GM12865 (cell line): Measurements from ENCODE around the gene F8A3.

Experiments used
- DNase-seq: peaks from one replicate; pipeline ENCODE4 v3.0.0; 2010; ENCODE audit warnings: low read depth
- H3K4me3 ChIP-seq: 2 replicates; pipeline ENCODE4 v1.5.1; 2011; ENCODE audit warnings: mild to moderate bottlenecking, low read depth, low read length, control low read depth
- CTCF ChIP-seq: IDR thresholded peaks from 2 replicates; pipeline ENCODE4 v1.5.1; 2011; ENCODE audit warnings: low read length, control low read depth, low read depth, inconsistent platforms; ENCODE audit not compliant: insufficient read depth; ENCODE audit errors: missing control alignments

The F8A3 gene

DNA sequence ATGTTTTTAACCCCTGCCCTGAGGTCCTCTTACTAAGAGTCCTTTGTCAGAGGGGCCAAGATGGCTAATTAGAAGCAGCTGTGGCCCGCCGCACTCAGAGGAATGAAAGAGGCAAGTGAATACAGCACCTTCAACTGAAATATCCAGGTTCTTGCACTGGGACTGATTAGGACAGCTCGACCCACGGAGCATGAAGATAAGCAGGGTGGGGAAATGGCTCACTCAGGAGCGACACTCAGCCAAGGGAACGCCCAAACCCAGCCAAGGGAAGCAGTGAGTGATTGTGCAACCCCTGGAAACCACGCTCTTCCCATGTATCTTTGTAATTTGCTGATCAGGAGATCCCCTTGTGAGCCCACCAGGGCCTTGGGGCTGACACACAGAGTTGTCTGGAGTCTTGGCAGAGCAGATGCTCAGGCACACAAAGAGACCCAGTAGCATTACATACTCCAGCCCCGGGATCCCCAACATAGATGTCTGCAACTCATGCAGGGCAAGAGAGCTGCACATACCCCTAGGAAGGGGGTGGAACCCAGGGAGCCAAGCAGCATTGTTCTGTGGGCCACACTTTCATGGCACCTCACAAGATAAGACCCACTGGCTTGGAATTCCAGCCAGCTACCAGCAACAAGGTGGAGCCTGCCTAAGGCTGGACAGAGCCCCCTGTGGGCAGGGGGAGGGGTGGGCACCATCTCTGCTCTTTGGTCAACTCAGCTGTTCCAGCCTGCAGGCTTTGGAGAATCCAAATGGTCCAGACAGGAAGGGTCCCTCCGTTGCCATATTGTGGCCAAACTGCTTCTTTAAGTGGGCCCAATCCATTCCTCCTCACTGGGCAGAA is 23.3 kb downstream of the F8A3 start:
- TF ChIP-seq CTCF: no peak
- H3K4me3 ChIP-seq: no peak overlapping the region
- no peak for DNase-seq

DNA sequence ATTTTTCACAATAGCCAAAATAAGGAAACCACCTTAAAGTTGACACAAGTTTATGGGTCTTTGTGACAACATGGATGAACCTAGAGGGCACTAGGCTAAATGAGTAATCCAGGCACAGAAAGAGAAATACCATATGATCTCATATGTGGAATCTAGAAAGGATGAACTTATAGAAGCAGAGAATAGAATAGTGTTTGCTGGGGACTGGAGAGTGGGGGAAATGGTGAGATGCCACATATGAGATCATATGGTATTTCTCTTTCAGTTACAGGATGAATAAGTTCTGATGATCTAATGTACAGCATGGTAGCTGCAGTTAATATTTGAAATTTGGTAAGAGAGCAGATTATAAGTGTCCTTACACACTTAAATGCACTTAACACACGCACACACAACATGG is 40.7 kb downstream of the F8A3 start:
- no peak overlapping the region for H3K4me3 ChIP-seq
- DNase-seq: no peak
- no peak for TF ChIP-seq CTCF
